Smooth muscle cell (in vitro differentiated cells): Measurements from ENCODE around the gene GAS2L2. TPM values are rescaled to one million over a fixed set of nuclear protein-coding genes. Genes with fewer than 3 reads are reported as not detected.
"Not testable (repeated sequence)": the region's sequence is repeated elsewhere in the genome, so short reads cannot be mapped to it uniquely, and the experiment has no call there.

Source experiments
- DNase-seq: peaks from one replicate; lab custom pipeline; 2025; ENCODE audit not compliant: unreplicated experiment; lab: John Stamatoyannopoulos, UW
- H2AFZ ChIP-seq: fragments of 200-600 bp; sonication (generic); 2 replicates; pipeline ENCODE4 v1.6.0; 2016; ENCODE audit warnings: antibody characterized with exemption, low read depth, mild to moderate bottlenecking
- H3F3A ChIP-seq: fragments of 200-600 bp; sonication (generic); 2 replicates; pipeline ENCODE4 v1.6.0; 2017; ENCODE audit warnings: antibody characterized with exemption, low read depth
- H3K27ac ChIP-seq: fragments of 200-600 bp; sonication (generic); 2 replicates; pipeline ENCODE4 v1.5.1; 2016; ENCODE audit warnings: low read depth, mild to moderate bottlenecking
- H3K27me3 ChIP-seq: fragments of 200-600 bp; sonication (generic); 2 replicates; pipeline ENCODE4 v1.6.1; 2016; ENCODE audit warnings: low read depth, mild to moderate bottlenecking
- H3K36me3 ChIP-seq: fragments of 200-600 bp; sonication (generic); 2 replicates; pipeline ENCODE4 v1.5.1; 2016; ENCODE audit warnings: low read depth
- H3K4me1 ChIP-seq: fragments of 200-600 bp; sonication (generic); 2 replicates; pipeline ENCODE4 v1.5.1; 2016; ENCODE audit warnings: low read depth
- H3K4me2 ChIP-seq: fragments of 200-600 bp; sonication (generic); 2 replicates; pipeline ENCODE4 v1.6.0; 2016; ENCODE audit warnings: mild to moderate bottlenecking
- H3K4me3 ChIP-seq: fragments of 200-600 bp; sonication (generic); 2 replicates; pipeline ENCODE4 v1.5.1; 2016; ENCODE audit warnings: mild to moderate bottlenecking
- H3K79me2 ChIP-seq: fragments of 200-600 bp; sonication (generic); 2 replicates; pipeline ENCODE4 v1.6.0; 2016; ENCODE audit warnings: low read depth, mild to moderate bottlenecking
- H3K9ac ChIP-seq: fragments of 200-600 bp; sonication (generic); 2 replicates; pipeline ENCODE4 v1.6.0; 2016; ENCODE audit warnings: low read depth
- H3K9me3 ChIP-seq: fragments of 200-600 bp; sonication (generic); replicated peaks from 2 replicates; pipeline ENCODE4 v1.5.1; 2016; ENCODE audit warnings: low read depth
- H4K20me1 ChIP-seq: fragments of 200-600 bp; sonication (generic); 2 replicates; pipeline ENCODE4 v1.6.0; 2016; ENCODE audit warnings: low read depth
- CTCF ChIP-seq: fragments of 200-600 bp; sonication (generic); IDR thresholded peaks from 2 replicates; pipeline ENCODE4 v1.5.1; 2017; ENCODE audit warnings: borderline replicate concordance, mild to moderate bottlenecking, antibody characterized with exemption; ENCODE audit not compliant: insufficient read depth, poor library complexity, severe bottlenecking
- WGBS: methylation state at CpG from one replicate; pipeline ENCODE4 v1.1.7; 2016; ENCODE audit warnings: low lambda C conversion rate; 5-methylcytosine and 5-hydroxymethylcytosine counted together
- polyA plus RNA-seq: library from polyadenylated mRNA; unstranded; fragments of >200 nt; fragmentation: Nextera tagmentation; extraction: Ambion mirVana; gene quantifications from 2 replicates; pipeline ENCODE4 v1.2.1, GENCODE V29; 2016
- total RNA-seq: library from RNA; depleted of rRNA; stranded (reverse); fragments of >200 nt; gene quantifications from 2 replicates; pipeline ENCODE4 v1.2.3, GENCODE V29; 2014

GAS2L2 gene
- total and polyA plus RNA-seq, 2 experiments from 2014 or later = not detected

- H3K27me3 ChIP-seq = no peaks in the 10 kb centered on the region
- H3K4me3 ChIP-seq = no peak overlapping the region
Measured at GRCh38 chr17:35705705-35706104, 47.3 kb downstream of the GAS2L2 start.

GRCh38 chr17:35705230-35705629, 47.8 kb downstream of the GAS2L2 start:
- Histone ChIP-seq H2AFZ (no peak overlapping the region), H3K4me2 (no peak overlapping the region), H3K79me2 (peaks cover 4% of the 10 kb centered on the region), H3F3A (no peaks in the 10 kb centered on the region), H3K9ac (no peak overlapping the region), H3K4me3 (no peak overlapping the region), H3K27ac (no peak overlapping the region), H3K9me3 (no peaks in the 10 kb centered on the region), H3K36me3 (peaks cover 3% of the 10 kb centered on the region), H4K20me1 (peaks cover 77% of the 10 kb centered on the region), H3K4me1 (peaks cover 4% of the 10 kb centered on the region), H3K27me3 (no peaks in the 10 kb centered on the region)
- WGBS = 97% methylated on average over 1 of the region's 1 CpG
- DNase-seq = no peak
- TF ChIP-seq CTCF = no peak

More at GRCh38 chr17:35705705-35706104, 47.3 kb downstream of the GAS2L2 start:
- no peak for DNase-seq
- H3K27ac ChIP-seq = no peak overlapping the region
- no peaks in the 10 kb centered on the region for H3K9me3 ChIP-seq
- H2AFZ ChIP-seq = no peak overlapping the region
- H3K4me1 ChIP-seq = peaks cover 4% of the 10 kb centered on the region
- H3K36me3 ChIP-seq = peaks cover 8% of the 10 kb centered on the region
- no peak overlapping the region for H3K4me2 ChIP-seq
- H3K79me2 ChIP-seq = peaks cover 4% of the 10 kb centered on the region
- H3K9ac ChIP-seq = no peak overlapping the region
- TF ChIP-seq CTCF = no peak
- H3F3A ChIP-seq = no peaks in the 10 kb centered on the region
- peaks cover 72% of the 10 kb centered on the region for H4K20me1 ChIP-seq
- WGBS = 74% methylated on average over 5 of the region's 5 CpGs

- H3K4me1 ChIP-seq, H3K9ac ChIP-seq, H2AFZ ChIP-seq, H3K36me3 ChIP-seq, H3K27me3 ChIP-seq, H3K27ac ChIP-seq, DNase-seq, H3F3A ChIP-seq, H3K4me3 ChIP-seq, H3K79me2 ChIP-seq, H3K9me3 ChIP-seq, H3K4me2 ChIP-seq: not testable (repeated sequence)
- peaks cover 80% of the 10 kb centered on the region for H4K20me1 ChIP-seq
- WGBS = 99% methylated on average over 2 of the region's 2 CpGs
Measured at GRCh38 chr17:35703308-35703707, 49.7 kb downstream of the GAS2L2 start.

GRCh38 chr17:35701491-35701890, 51.5 kb downstream of the GAS2L2 start:
- TF ChIP-seq CTCF = no peak
- H3K27me3 ChIP-seq = no peaks in the 10 kb centered on the region
- no peak overlapping the region for H3K4me2 ChIP-seq
- H3F3A ChIP-seq = no peaks in the 10 kb centered on the region
- H3K27ac ChIP-seq = no peak overlapping the region
- H3K9ac ChIP-seq = no peak overlapping the region
- H2AFZ ChIP-seq = no peak overlapping the region
- H3K4me3 ChIP-seq = no peak overlapping the region
- H3K9me3 ChIP-seq = no peaks in the 10 kb centered on the region
- 96% methylated on average over 5 of the region's 5 CpGs for WGBS
- H3K4me1 ChIP-seq = no peaks in the 10 kb centered on the region
- H3K36me3 ChIP-seq = no peaks in the 10 kb centered on the region
- peaks cover 77% of the 10 kb centered on the region for H4K20me1 ChIP-seq
- peaks cover 4% of the 10 kb centered on the region for H3K79me2 ChIP-seq
- DNase-seq = no peak
